HG03064 (cell line): ENCODE results near the gene CNRIP1.

Experiments used
- ATAC-seq: cut with Tn5 transposase; IDR thresholded peaks from one replicate; pipeline ENCODE4 v1.9.1; 2021; ENCODE audit warnings: low read depth; ENCODE audit not compliant: unreplicated experiment

The CNRIP1 gene

DNA sequence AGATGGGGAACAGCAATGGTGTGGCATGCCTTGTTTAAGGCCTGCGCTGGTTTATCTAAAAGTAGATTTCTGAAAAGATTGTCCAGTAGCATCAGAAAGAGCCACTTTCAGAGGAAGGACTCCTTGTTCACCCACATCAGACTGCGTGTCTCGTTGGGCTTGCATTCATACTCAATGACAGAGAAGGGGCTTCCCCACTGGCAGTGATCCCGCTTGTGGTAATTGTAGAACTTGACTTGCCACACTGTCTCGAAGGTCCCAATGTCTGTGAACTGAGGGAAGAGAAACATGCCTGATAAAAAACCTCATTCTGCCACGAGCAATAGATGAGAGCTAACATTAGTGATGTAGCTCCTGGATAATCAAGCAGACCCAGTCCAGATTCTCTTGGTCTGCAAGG lies 26.0 kb downstream of the CNRIP1 start:
- no peak for ATAC-seq

DNA sequence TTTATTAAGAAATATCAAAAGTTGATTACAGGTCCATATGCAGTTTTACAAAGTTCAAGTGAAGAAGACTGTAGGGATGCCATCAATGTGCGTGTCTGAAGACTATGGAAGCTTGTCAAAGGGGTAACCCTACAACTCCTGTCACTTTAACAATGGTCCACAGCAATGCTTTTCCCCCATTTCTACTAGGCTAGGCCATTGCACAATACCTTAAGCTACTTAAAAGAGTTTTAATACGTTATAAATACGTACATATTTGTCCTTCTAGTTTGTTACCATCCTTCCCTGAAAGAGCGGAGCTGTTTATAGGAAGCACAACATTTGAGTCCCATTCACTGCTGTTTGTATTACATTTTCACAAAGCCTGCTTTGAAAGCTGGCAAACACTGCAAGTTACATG lies 26.7 kb downstream of the CNRIP1 start:
- ATAC-seq = no peak

DNA sequence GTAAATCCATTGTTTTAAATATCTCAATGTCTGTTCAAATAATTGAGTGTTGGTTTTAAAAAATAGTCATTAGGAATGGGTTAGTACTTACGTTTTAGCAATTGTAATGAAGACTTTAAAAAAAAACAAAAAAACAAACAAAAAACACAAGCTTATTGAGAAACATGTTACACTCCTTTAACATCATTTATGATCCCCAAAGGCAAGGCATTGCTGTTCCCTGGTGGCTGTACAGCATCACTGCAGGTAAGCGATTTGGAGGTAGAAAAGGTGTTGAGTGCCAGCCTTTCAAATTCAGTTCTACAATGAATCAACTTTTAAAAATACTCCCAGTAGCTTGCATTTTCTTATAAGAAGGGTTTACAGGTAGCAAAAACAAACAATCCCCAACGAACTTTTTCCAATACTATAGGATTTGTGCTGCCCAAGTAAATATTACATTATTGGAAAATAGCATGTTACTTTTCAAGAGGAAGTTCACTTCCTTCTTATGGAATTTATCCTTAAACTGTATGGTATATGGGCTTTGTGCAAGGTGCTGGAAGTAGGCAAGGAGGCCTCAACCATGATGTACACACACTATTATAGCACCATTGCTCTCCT lies 27.5 kb downstream of the CNRIP1 start:
- no peak for ATAC-seq

GRCh38 chr2:68291314-68291713 lies 28.4 kb downstream of the CNRIP1 start:
- ATAC-seq = no peak

- ATAC-seq = no peak
Observed at GRCh38 chr2:68290901-68291300, 28.8 kb downstream of the CNRIP1 start.

- ATAC-seq = no peak
Observed at GRCh38 chr2:68287580-68288441, 31.9 kb downstream of the CNRIP1 start.

DNA sequence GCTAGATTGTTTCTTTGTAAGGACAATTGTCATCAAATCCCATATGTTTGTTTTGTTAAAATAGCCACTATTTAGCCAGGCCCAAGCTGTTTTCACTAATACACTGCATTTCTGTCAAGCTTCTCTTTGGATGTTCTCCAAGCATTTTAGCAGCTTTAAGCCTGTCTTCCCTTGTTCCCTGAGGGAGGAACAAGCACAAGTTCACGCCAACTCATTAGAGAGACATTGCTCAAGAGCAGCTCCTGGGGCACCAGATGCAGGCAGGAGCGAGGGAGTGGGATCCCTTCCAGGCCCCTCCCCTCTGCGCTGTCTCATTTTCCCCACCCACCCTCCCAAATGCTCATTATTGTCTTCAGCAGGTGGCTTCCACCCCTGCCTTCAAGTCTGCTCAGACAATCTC lies 34.9 kb downstream of the CNRIP1 start:
- ATAC-seq = no peak

GRCh38 chr2:68283419-68283812 lies 36.3 kb downstream of the CNRIP1 start:
- ATAC-seq = no peak

DNA sequence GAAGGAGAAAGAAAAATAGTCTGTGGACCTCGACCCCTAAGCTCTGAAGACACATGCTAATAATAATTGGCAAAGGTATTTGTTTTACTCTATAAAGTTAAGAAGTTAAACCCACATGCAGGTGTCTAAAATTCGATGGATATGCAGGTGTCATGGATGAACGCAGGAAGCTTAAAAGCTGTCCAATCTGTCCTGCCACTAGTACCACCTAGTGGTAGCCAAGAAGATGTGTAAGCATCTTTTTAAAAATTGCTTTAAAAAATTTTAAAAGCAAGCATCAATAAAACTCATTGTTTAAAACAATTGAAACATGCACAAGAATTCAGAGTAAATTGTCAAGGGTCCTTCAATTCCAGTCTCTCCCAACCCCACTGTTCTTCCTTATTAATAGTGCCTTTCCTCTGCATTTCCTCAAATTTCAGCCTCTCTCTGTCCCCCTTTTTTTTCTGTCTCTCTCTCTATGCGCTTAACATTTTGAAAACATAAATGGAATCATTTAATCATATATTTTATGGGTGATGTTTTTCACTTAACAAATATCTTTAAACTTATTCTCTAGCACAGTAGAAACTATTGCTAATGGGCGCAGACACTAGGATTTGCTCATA lies 36.8 kb downstream of the CNRIP1 start:
- ATAC-seq = no peak

DNA sequence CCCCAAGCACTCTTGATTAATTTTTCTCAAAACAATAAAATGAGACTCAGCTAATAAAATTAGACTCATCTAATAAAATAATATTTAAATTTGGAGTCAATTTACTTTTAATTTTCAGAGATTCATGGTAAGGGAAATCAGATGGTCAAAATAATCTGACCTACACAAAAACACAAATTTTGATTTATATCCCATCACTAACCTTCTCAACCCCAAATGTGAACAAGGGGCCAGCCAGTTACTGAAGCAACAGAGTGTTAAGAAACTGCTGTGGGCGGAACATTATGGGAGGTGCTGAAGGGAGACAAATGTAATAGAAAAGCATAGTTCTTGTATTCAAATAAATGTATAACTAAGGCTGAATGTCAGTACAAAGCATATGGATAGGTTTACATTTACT lies 39.0 kb downstream of the CNRIP1 start:
- ATAC-seq = no peak

DNA sequence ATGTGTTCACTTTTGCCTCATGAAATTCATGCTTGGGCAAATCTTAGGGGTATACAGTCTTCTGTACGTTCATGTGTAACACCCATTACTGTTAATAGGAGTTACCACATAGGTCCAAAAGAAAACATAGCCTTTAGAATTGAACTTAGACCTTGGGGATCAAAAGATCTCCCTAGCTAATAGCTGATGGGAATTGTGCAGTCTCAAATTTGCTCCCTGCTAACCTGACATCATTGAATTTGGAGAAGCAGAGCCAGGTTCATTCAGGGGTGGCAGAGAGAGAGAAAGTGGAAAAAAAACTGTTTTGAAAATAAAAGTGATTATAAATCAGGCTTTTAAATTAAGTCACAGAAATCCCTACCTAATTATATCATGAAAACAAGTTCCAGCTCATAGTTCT lies 39.4 kb downstream of the CNRIP1 start:
- no peak for ATAC-seq

- no peak for ATAC-seq
Observed at GRCh38 chr2:68279691-68280090, 40.1 kb downstream of the CNRIP1 start.

- no peak for ATAC-seq
Observed at GRCh38 chr2:68278169-68278568, 41.6 kb downstream of the CNRIP1 start.

GRCh38 chr2:68274022-68274421 lies 45.7 kb downstream of the CNRIP1 start:
- no peak for ATAC-seq

- no peak for ATAC-seq
Observed at GRCh38 chr2:68272246-68272994, 47.3 kb downstream of the CNRIP1 start.

GRCh38 chr2:68266655-68267054 lies 53.1 kb downstream of the CNRIP1 start:
- no peak for ATAC-seq

GRCh38 chr2:68263632-68264031 lies 56.1 kb downstream of the CNRIP1 start:
- no peak for ATAC-seq

DNA sequence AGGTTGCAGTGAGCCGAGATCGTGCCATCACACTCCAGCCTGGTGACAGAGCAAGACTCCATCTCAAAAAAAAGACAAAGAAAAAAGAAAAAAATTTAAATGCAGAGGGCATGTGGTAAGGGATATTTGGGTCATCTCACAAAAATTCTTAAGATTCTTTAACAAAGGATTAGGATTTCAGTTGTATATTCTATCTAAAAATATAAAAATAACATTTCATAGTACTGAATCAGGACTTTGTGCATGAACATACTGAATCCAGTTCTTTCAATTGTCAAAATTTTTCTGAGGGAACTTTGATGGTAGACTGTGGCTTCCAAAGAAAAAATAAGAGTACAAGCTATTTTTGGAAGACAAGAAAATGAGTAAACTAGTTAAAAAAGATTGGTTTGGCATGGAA lies 60.9 kb downstream of the CNRIP1 start:
- ATAC-seq = no peak

- ATAC-seq = no peak
Observed at GRCh38 chr2:68256093-68256450, 63.7 kb downstream of the CNRIP1 start.

DNA sequence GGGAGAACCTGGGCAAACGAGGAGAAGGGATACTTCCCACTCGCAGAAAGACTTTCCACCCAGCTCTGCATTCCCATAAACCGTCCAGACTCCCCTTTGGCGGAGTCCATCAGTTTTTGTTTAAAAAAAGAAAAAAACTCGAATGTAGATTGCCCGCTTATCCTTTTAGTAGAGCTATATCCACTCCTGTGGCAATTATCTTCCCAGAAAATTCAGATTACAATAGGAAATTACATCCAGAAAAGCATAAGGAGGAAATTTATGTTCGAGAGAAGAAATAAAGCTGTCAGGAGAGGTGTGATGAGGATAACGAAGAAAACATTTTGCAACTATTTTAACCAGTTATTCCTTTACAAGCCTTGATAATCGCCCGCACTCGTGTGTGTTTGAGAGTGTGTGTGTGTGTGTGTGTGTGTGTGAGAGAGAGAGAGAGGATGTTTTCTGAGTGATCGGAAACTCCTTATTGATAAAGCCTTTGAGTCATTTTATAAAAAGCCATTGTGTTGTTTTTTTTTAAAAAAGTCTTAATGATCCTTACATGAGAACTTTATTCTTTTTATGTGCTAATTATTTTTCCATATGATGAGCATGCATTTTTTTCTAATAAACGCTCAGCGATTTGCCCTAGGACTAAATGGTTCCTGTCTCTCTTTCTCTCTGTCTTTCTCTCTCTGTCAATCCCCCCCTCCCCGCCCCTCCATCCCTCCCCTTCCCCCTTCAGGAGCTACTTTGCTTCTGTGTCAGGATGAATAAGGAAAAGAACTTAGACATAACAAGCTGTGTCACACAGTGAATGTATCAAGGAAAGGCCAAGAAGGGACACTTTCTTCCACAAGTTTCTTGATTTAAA lies 66.3 kb downstream of the CNRIP1 start:
- no peak for ATAC-seq
